Adrenal gland (tissue), 5 donors: ENCODE data around the gene TNNT3.

Experiments used
- POLR2A ChIP-seq, 2 donors: fragments of 450-650 bp; IDR thresholded peaks; one replicate each; pipeline ENCODE4 v1.6.1; 2017; ENCODE audit warnings: antibody characterized with exemption in 2 of 2, mild to moderate bottlenecking in 2 of 2, moderate library complexity in 1 of 2
- TF ChIP-seq, protein P1 (sequence below), 6 experiments: fragments of 450-650 bp in 4 of 6; fragments of 200-600 bp in 2 of 6; sonication (generic) in 1 of 6; IDR thresholded peaks; 1 replicate in 5 of 6; 2 replicates in 1 of 6; pipeline versions ENCODE4 v1.5.1 to v1.8.0; 2016 to 2021; ENCODE audit warnings: antibody characterized with exemption in 6 of 6, mild to moderate bottlenecking in 2 of 6, moderate library complexity in 1 of 6
- donor health status: DM: no; HTN: no; CAD: no.

DNA sequence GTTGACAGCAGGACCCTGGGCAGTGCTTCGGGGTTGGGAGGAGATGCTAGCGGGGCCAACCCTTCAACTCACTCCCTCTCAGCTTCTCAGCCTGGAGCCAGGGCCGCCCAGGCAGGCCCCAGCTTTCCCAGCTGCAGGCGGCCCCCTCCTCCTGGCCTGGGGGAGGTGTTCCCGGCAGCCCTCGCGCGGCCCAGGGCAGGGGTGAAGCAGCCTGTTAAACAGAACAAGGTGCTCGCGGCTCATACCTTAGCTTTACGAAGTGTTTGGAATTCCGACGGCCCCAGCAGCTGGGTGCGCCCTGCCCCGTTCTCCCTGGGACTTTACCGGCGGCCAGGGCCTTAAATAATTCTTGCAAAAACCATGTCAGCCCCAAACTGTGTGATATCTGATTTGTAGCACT, 44.8 kb downstream of the TNNT3 start:
- TF ChIP-seq, protein P1, sequence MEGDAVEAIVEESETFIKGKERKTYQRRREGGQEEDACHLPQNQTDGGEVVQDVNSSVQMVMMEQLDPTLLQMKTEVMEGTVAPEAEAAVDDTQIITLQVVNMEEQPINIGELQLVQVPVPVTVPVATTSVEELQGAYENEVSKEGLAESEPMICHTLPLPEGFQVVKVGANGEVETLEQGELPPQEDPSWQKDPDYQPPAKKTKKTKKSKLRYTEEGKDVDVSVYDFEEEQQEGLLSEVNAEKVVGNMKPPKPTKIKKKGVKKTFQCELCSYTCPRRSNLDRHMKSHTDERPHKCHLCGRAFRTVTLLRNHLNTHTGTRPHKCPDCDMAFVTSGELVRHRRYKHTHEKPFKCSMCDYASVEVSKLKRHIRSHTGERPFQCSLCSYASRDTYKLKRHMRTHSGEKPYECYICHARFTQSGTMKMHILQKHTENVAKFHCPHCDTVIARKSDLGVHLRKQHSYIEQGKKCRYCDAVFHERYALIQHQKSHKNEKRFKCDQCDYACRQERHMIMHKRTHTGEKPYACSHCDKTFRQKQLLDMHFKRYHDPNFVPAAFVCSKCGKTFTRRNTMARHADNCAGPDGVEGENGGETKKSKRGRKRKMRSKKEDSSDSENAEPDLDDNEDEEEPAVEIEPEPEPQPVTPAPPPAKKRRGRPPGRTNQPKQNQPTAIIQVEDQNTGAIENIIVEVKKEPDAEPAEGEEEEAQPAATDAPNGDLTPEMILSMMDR (IDR thresholded peaks at IDR 0.05) = no peak
- TF ChIP-seq POLR2A (IDR thresholded peaks at IDR 0.05) = no peak
